GM20000 (cell line): ENCODE measurements around the gene NUDT5.
"Not testable (repeated sequence)": the region's sequence is repeated elsewhere in the genome, so short reads cannot be mapped to it uniquely, and the experiment has no call there.

ENCODE experiments used
- DNase-seq: peaks from one replicate; pipeline ENCODE4 v3.0.0; 2012; ENCODE audit warnings: low spot score
- TF ChIP-seq, protein P1 (sequence below): IDR thresholded peaks from 2 replicates; pipeline ENCODE4 v1.5.1; 2012; ENCODE audit warnings: mild to moderate bottlenecking, control low read depth; ENCODE audit errors: extremely low read depth, missing control alignments

The NUDT5 gene

GRCh38 chr10:12180221-12180974, 15.3 kb downstream of the NUDT5 start:
- TF ChIP-seq, protein P1, sequence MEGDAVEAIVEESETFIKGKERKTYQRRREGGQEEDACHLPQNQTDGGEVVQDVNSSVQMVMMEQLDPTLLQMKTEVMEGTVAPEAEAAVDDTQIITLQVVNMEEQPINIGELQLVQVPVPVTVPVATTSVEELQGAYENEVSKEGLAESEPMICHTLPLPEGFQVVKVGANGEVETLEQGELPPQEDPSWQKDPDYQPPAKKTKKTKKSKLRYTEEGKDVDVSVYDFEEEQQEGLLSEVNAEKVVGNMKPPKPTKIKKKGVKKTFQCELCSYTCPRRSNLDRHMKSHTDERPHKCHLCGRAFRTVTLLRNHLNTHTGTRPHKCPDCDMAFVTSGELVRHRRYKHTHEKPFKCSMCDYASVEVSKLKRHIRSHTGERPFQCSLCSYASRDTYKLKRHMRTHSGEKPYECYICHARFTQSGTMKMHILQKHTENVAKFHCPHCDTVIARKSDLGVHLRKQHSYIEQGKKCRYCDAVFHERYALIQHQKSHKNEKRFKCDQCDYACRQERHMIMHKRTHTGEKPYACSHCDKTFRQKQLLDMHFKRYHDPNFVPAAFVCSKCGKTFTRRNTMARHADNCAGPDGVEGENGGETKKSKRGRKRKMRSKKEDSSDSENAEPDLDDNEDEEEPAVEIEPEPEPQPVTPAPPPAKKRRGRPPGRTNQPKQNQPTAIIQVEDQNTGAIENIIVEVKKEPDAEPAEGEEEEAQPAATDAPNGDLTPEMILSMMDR: no peak
- DNase-seq: no peak

GRCh38 chr10:12179606-12180170, 16.0 kb downstream of the NUDT5 start:
- DNase-seq: no peak

GRCh38 chr10:12177642-12178041, 18.0 kb downstream of the NUDT5 start:
- TF ChIP-seq, protein P1: no peak
- no peak for DNase-seq

More at GRCh38 chr10:12179606-12180170, 16.0 kb downstream of the NUDT5 start:
- TF ChIP-seq, protein P1: no peak

- DNase-seq: not testable (repeated sequence)
Measured at GRCh38 chr10:12171512-12171911, 24.2 kb downstream of the NUDT5 start.

DNA sequence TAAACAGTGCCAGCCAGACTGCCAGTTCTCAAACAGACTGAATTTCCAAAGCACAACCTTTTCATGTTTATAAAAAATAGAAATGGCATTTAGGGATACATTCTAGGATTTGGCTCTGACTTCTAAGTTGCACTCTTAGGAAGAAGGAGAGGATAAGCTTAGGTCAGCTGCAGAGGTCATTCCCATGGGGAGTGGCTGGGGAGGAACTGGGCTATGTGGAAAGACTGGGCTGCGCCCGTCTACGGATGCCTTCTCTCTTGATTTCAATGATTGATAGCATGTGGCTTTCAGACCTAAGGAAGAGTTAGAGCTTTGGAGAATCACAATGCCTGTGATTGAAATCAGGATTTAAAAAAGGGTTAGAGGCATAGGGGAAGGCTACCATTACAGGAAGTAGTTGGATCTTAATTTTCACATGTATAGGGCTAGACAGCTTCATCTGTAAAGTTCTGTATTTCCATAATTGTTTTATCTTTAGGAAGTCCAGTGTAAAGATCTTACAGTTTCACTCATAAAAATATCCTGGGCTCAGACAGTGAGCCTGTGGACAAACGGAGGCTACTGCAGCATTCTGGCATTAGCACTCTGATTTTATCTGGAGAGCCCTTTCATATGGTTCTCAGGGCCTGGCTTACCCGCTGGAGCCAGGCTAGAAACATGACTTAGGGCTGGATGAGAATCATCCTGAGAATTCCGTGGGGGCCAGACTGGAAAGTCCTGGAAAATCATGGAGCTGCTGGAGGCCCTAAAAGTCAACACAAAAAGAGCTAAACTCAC, 29.5 kb downstream of the NUDT5 start:
- no peak for DNase-seq
- TF ChIP-seq, protein P1: no peak

DNA sequence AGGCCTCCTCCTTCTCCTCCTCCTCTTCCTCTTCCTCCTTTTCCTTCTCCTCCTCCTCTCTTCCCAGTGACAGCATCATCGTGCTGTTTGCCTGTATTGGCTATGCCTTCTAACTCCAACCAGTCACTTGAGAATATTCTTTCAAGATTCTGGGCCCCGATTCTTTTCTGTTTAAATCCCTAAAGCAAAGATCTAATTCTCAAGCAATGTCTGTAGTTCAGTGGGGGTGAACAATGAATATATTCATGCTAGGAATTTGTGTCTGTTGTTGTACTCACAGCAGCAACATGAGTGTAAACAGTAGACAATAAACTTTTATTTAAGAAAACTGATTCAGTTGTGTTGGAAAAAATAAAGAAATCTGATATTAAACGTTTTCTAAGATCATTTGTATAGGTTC, 30.7 kb downstream of the NUDT5 start:
- no peak for DNase-seq
- TF ChIP-seq, protein P1: no peak

GRCh38 chr10:12164085-12164484, 31.6 kb downstream of the NUDT5 start:
- TF ChIP-seq, protein P1: no peak
- DNase-seq: no peak
